HG02852 (cell line): ENCODE data around the gene EEPD1.

Experiments used
- ATAC-seq: cut with Tn5 transposase; IDR thresholded peaks from one replicate; pipeline ENCODE4 v1.9.1; 2021; ENCODE audit warnings: mild to moderate bottlenecking, moderate library complexity; ENCODE audit not compliant: unreplicated experiment

Gene EEPD1

DNA sequence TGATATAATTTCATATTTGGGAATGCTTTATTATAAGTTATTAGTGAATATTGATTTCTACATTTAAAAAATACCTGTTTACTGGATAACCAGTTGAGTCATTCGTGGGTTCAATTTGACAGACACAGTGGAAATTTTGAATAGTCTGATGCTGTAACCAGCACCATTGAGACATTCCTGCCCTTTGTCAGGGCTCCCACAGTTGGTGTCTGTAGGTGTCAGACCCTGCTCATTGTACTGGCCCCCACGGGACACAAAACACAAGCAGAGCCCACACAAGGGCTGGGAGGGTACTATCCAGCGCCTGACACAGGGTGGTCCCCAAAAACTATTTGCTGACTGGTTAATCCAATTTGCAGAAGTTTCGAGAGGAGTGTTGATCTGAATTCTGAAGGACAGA lies 35.9 kb downstream of the EEPD1 start:
- ATAC-seq = no peak

DNA sequence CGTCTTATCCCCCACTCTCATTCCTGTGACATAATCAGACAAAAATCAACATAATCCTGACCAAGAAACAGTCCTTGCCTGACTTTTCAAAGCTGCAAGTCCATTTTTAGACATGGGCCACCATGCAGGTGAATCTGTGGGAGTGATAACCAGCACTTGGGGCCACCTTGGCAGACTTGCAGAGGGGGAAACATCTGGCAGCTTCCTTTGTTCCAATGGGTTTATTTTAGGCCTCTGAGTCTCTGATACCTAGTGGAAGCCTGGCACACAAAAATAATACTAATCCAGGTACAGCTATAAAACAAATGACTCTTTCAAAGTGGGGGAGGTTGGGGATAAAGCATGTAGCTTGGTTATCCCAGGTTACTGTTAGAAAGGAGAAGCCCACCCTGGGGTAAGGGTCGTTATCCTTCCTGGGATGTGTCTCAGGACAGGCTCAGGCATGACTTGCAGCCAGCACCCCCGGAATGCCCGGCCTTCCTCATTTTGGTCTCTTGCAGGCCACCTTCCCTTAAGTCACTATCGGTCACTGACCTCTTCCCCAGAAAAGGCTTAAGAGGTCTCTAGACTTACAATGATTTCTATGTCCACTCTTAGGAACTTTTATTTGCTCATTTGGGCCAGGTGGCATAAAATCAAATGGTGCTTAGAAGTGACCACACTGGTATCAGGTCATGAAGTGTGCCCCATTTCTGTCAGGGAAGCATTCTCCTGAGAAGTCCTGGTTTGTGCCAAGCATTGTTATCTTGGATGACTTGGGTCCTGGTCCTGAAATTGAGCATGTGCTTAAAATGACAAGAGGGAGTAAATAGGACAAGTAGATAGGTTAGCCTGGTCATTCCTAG lies 37.6 kb downstream of the EEPD1 start:
- no peak for ATAC-seq

DNA sequence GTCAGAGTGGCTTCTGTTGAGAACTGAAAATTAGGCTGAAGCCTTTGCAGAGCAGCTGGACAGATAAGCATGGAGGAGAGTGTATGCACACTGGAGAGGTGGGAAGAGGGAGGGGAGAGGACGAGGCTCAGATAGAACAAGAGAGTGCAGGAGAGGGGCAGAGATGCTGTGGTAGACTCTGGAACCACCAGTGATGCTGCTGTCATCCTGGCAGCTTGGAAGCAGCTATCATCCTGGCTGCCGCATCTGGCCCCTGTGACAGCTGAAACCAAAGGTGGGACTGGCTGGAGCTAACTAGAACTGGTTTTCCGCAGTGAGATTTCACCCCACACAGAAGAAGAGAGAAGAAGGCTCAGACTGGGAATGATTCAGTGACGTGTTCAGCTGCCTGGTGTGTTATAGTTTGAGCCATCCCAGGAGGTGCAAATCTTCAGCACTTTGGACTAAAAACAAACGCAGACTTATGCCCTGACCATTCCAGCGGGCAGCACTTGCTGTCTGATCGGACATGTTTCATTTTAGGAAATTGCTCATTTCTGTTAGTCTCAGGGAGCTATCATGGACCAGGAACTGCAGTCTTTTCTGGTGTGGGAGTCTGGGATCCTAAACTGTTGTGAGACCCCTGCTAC lies 38.4 kb downstream of the EEPD1 start:
- peak; percentile 25 for ATAC-seq

DNA sequence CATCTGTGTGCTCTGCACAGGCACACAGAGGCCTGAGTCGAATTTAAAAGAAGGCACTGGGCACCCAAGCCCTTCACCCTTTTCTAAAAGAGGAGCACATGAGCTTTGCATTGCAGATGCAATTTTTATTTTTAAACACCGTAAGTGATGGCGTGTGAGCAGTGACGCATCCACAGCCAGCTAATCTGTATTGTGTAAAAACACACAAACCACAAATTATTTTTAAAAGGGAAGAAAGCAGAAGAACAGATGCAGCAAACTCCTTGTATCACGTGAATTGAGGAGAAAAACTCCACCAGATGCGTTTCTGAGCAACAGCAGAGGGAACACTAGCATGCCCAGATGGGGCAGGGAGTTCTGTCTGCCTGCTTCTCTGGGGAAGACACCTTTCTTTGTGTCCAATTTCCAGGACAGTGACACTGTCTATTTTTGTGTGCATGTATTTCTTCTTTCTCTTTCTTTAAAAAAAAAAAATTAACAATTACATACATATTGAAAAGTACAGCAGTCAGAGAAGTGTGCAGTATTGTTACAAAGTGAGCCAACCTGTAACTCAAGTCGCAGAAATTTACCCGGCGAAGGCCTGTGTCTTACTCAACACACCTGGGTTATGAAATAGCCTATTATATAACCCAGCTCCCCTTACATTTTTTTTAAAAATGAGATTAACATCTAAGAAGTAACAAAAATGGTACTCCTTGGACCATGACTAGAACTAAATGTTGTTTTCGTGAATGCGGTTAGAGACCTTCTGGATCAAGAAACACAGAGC lies 39.2 kb downstream of the EEPD1 start:
- peak; percentile 75 for ATAC-seq

DNA sequence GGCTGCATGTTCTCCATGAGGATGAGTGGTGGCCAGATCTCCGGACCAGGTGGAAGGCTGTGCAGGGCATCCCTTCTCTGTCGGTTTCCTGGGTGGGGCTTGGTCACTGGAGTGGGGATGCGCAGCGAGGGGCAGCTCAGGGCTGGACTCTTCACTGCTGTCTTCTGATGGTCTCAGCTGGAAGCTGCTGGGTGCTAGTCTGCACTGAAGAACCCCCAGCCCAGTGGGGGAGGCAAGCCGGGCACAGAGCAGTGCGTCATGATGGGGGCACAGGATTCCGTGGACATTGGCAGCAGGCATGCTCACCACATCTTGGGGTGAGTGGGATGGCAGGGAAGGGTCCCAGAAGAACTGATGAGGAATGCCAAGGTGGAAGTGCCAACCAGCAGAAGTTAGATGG lies 39.8 kb downstream of the EEPD1 start:
- ATAC-seq = no peak

DNA sequence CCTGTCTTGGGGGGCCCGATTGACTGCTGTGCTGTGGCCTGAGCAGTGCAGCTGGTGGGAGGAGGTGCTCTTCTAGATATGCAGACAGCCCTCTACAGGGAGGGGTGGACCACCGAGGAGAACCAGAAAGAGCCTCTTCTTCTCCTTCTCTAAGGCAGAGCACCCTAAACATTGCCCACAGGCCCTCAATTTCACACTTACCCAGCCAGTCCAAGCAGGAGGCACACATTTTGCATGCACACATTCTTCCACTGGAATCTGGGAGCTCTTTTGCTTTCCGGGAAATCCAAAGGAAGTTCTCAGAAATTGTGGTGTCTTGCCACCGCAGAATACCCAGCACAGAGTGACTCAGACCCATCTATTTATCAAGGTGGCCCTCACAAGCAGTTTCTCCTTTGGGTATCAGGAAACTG lies 45.8 kb downstream of the EEPD1 start:
- ATAC-seq = no peak

DNA sequence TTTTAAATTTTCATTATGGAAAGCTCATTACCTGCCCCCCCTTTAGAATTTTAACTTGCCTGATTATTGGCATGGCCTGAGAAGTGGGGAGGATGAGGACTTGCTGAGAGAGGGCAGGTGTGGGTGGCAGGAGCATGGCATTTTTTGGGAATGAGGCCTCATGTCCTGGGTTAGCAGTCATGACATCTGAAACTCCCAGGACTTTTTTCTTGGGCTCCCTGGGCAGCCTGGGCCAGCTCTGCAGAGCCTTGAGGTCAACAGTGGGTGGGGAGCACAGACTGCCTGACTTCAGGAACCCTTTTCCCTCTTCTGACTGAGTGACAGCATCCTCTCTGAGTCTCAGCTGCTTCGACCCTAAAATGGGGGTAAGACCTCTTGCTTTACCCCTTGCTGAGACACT lies 46.3 kb downstream of the EEPD1 start:
- no peak for ATAC-seq

DNA sequence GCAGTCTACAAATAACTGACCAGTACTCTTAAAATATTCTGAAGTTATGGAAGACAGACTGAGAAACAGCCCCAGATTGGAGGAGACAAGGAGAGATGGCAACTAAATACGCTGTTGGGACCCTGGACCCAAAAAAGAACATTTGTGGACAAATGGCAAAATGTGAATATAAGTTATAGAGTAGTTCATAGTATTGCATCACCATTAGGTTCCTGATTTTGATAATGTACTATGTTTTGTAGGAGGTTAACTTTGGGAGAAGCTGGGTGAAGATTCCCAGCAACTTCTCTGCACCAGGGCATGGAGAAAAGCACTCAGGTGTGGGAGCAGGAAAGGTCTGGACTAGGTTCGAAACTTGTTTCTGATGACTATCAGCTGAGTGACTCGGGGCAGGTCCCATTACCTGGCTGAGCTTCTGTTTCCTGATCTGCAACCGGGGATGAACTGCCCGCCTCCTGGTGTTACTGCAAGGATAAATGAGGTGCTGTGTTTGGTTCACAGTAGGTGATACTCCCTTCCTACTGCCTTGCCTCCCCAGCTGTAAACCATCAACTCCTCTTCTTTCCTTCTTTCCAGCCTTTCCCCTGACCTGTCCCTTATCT lies 48.2 kb downstream of the EEPD1 start:
- ATAC-seq = no peak

DNA sequence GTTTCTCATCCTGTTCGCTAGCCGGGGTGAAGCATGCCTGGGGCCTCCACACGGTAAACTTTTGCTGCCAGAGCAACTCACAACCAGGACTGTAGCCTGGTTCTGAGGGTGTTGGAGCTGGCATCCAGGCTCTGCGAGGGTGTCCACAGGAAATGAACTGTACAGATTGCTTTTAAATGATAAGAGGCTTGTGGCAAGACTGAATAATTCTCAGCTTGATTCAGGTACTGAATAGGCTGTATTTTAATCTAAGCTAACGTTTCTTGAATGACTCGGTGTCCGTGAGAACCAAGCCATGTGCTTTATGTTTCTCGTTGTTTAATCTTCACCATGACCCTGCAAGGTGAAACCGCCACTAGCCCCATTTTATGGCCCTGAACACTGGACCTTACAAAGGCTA lies 49.3 kb downstream of the EEPD1 start:
- ATAC-seq = no peak

DNA sequence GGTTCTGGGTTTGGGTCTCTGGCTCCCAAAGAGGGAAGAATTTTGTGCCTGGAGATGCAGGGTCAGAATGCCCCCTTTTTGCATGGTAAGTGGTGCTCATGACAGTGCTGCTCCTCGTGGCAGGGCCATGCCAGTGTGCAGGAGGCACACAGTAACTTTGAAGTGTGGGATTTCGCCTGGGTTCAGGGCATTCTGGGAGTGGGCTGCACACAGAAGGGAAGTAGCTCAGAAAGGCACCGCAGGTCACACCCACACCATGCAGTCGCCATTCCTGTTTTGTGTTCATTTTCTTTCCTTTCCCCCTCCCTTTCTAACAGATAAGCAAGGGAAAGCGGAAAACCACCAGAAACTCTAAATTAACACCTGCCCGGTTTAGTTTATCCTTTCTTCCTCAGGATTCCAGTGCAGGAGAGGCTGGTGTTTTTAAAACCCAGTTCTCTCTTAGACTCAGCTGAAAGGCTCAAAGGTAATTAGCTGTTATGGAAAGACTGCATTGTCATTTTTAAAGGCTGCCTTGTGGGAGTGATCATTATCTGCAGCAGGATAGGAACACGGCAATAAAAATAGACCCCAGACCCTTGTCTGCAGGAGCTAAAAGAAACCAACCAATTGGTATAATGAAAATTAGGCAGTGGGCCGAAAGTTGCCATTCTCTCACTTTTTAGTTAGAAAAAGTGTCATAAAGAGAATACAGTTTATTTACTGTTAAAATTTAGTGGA lies 50.2 kb downstream of the EEPD1 start:
- ATAC-seq = no peak

DNA sequence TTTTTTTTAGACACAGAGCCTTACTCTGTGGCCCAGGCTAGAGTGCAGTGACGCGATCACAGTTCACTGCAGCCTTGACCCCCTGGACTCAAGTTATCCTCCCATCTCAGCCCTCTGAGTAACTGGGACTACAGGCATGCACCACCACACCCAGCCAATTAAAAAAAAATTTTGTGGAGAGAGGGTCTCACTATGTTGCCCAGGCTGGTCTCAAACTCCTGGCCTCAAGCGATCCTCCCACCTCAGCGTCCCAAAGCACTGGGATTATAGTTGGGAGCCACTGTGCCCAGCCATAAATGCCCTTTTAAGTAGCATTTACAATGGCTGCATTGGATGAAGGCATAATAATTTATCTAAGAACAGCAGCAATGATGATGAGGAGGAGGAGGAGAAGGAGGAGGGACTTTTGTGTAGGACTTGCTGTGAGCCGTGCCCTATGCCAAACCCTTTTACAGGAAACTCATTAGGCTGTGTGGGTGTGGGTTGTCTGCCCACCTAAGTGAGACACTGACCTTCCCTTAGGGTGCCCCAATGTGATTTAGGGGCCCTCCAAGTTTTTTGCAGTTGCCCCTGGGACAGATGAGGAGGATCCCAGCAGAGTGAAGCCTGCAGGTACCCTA lies 51.1 kb downstream of the EEPD1 start:
- no peak for ATAC-seq

DNA sequence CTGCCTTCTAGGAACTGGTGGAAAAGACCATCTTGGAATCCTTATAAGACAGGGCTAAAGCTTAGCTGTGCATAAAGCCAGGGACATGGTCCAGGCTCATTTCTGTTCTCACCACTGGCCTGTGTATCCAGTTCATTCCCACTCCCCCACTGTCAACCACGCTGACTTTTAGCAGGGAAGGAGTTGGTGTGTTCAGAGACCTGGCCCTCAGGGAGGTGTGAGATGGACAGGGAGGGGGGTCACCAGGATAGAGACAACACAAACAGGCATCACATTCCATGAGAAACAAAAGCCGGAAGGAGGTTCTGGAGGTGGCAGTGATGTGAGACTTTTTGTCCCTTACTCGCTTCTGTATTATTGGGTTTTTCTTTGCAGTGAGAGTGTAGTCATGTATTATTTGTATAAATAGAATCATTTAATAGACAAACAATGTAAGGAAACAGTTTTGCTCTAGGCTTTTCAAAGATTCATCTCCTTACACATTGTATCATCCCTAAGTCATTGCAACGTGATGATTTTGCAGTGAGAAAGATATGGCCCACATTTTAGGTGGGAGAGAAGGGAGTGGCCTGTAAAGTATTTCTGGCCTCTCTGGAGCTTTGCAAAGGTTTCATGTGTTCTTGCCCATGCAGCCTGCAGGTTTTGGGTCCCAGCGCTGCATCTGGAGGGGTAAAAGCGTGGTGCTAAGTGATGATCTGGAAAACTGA lies 52.0 kb downstream of the EEPD1 start:
- ATAC-seq = no peak

DNA sequence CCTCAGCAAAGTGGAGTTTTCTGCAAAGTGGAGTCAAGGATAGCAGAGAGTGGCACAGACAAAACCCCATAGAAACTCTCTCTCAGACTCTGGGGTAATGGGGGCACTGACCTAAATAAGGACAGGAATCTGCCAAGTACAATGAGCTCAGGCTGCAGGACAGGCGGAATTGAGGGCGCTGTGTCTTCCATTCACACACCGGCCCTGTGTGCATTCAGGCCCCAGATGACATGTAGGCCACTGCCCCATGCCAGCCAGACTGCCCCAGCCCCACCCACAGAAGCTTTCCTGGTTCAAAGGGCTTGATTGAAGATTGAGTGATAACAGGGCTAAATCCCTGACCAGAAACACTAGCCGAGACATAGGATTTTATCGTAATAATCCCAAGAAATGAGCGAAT lies 52.7 kb downstream of the EEPD1 start:
- ATAC-seq = no peak

DNA sequence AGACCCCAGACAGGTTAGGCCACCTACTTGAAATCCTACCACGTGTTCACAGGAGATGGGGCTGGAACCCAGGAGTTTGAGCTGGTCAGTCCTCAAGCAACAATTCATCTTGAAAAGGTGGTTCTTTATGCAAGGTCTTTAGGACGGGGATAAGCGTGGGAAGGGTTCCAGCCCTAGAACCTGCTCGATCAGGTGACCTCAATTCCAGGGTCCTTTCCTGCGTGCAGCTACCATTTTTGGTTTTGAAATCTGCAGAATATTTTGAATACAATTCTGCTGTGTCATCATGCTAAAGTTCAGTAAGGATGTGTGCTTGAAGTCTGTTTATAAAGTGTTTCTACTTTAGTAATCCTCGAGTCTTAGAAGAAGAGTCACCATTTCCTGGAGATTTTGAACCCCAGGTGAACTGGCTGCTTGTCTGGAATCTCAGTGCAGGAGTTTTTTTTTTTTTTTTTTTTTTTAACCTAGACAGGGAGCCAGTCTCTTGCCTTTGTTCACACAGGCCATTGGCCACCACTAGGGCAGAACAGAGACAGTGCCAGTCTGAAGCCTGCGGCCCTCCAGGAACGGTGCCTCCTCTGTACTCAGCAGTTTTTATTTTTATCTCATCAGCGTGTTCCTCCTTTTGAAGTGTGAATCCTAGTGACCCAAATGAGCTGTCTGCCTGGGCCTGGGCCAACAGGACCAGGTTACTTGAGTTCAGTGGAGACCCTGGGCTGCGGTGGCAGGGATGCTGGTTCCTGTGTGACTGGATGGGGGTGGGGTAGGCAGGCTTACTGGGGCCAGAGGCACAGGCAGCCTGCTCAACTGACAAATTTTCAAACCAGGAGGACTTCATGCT lies 54.6 kb downstream of the EEPD1 start:
- no peak for ATAC-seq

DNA sequence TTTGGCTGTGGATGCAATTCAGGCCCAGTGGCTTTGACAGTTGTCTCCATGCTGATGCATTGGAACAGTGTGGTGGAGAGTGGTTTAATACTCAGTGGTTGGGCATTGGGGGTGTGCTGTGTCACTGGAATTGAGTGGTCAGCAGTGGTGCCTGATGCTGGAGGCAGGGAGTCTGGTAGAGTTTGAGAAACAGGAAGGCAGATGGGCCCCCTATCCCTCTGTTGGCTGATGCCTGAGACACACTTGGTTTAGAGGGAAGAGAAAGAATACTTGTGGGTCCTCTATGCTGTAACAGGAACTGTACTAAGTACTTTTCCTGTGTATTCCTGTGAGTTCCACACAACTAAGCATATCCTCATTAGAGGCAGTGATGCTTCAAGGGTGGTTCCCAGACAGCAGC lies 55.4 kb downstream of the EEPD1 start:
- ATAC-seq = no peak

DNA sequence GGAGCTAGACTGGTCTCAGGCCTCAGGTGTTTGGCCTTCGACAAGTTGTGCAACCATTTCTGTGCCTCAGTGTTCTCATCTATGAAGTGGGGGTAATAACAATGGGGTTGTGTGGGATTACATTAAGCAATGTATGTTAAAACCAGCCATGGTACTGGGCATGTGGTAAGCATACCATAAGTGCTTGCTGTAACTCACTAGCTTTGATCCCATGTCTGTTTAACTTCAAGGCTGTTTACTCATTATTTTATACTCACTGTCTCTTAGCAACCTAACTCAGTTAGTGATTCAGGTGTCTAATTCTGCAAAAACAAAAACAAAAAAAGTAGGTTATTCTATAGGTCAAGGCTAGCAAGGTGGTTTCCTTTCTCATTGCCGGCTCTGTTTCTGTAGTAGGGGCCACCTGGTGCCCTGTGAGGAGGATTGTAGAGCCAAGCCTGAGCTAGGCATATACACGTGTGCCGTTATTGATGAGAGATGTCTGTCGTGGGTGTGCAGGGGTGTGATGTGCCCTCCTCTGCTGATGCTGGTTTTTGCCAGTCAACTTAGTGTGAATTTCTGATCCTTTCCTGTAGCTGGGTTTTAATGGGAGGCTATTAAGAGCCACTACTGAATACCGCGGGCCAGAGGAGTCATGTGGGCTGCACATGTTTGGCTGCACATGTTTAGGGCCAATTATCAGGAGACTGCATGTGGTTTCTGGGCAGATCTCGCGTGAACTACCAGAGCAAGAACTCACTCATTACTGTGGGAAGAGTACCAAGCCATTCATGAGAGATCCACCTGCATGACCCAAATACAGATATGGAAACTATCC lies 56.2 kb downstream of the EEPD1 start:
- ATAC-seq = no peak

DNA sequence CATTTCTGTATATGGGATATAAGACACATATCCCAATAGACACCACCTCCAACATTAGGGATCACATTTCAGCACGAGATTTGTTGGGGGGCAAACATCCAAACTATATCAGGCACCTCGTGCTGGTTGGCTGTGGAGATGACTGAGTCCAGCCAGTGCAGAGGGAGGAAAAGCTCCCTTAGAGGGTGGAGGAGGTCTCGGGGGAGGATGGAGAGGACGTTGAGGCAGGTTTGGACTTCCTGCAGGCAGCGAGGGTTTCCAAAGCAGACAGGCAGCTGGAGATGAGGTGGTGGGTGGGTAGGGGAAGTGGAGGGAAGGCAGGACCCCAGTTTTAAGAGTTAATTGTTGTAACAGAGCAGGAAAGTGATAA lies 56.7 kb downstream of the EEPD1 start:
- no peak for ATAC-seq

DNA sequence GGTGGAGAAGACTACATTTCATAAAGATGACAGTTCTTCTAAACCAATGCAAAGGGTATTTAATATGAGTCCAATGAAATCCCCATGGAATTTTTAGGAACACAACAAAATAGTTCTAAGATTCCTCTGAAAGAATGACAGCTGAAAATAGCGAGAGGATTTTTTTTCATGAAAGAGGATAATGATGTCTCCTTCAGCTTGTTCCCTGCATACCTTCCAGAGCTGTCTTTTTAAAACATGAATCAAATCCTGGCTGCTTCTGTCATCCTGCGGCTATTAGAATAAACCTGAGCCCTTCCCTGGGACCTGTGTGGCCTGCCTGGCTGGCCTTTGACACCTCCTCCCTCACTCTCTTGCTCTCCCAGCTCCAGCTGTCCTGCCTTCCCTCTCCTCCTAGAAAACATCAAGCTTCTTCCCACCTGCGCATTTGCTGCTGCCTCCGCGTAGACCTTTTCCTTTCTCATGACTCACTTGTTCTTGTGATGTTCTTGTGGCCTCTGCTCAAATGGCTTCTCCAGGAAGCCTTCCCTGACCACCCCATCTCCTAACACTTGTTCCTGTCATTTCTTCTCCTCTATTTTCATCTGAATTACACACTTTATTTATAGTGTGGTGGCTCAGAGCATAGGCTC lies 57.4 kb downstream of the EEPD1 start:
- no peak for ATAC-seq
